OCI-LY1 (cell line): Measurements from ENCODE around the gene FILIP1L.

Experiments
- EZH2 ChIP-seq: fragments of 200-600 bp; sonication (generic), shearing (Covaris generic); IDR thresholded peaks from 2 replicates; pipeline ENCODE4 v1.8.0; 2017; ENCODE audit warnings: borderline replicate concordance, mixed run types, mild to moderate bottlenecking, antibody characterized with exemption, low read length, moderate library complexity, mixed read lengths
- TF ChIP-seq, protein P1 (sequence below): fragments of 200-600 bp; sonication (generic), shearing (Covaris generic); IDR thresholded peaks from 2 replicates; pipeline ENCODE4 v1.5.1; 2017; ENCODE audit warnings: mild to moderate bottlenecking, antibody characterized with exemption, low read length, moderate library complexity, mixed read lengths

DNA sequence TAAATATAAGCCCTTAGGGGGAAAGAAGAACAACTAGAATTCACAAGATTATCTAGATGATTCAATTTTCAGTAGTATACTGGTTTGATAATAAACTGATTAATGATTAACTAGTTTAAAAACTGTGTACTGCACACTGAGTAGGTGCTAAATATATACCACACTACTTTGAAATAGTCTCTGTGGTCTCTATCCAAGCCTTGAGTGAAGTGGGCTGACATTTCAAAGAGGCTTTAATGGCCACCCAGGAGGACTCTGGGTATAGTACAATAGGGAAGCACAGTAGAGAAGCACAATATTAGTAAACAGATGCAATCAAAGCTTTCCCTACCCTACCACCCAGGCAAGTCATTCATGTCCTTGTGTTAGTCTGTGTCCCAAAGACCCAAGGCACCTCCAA, 46.7 kb downstream of the FILIP1L start:
- TF ChIP-seq, protein P1, sequence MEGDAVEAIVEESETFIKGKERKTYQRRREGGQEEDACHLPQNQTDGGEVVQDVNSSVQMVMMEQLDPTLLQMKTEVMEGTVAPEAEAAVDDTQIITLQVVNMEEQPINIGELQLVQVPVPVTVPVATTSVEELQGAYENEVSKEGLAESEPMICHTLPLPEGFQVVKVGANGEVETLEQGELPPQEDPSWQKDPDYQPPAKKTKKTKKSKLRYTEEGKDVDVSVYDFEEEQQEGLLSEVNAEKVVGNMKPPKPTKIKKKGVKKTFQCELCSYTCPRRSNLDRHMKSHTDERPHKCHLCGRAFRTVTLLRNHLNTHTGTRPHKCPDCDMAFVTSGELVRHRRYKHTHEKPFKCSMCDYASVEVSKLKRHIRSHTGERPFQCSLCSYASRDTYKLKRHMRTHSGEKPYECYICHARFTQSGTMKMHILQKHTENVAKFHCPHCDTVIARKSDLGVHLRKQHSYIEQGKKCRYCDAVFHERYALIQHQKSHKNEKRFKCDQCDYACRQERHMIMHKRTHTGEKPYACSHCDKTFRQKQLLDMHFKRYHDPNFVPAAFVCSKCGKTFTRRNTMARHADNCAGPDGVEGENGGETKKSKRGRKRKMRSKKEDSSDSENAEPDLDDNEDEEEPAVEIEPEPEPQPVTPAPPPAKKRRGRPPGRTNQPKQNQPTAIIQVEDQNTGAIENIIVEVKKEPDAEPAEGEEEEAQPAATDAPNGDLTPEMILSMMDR, result no peak
- no peak for TF ChIP-seq EZH2
